ENCODE data around the gene MORN1. TPM values are rescaled to one million over a fixed set of nuclear protein-coding genes. Genes with fewer than 3 reads are reported as not detected.

MORN1 gene
- total and polyA plus RNA-seq, 9 of the 15 experiments (the other 6 are each of a cell fraction or from before 2014, with no cell fraction given), result 0.24 to 9.3 (median 4.2) TPM

GRCh38 chr1:2438641-2439040, 47.3 kb upstream of the MORN1 start:
- no peak for DNase-seq (ENCODE audit: extremely low read depth in 1 of 4, low spot score in 3 of 4)
- TF ChIP-seq ZBTB8A (IDR thresholded peaks at IDR 0.05; ENCODE audit: partially characterized antibody) (no peak), FOXK2 (conservative IDR thresholded peaks at IDR 0.05 in 1 of 2, IDR thresholded peaks at IDR 0.05 in 1 of 2; ENCODE audit: low read depth in 2 of 2) (no peak), NELFE (IDR thresholded peaks at IDR 0.05; ENCODE audit: insufficient read depth, insufficient read length) (no peak), KAT8 (IDR thresholded peaks at IDR 0.05; ENCODE audit: low read depth) (no peak), ATF6 (CRISPR knock-in tag; IDR thresholded peaks at IDR 0.05) (no peak), HNRNPL (IDR thresholded peaks at IDR 0.05; ENCODE audit: low read depth, low read length) (no peak), BRCA1 (IDR thresholded peaks at IDR 0.05) (no peak), BRCA1 (CRISPR knock-in tag; IDR thresholded peaks at IDR 0.05) (no peak), HBP1 (CRISPR knock-in tag; IDR thresholded peaks at IDR 0.05) (no peak), ZNF239 (CRISPR knock-in tag; IDR thresholded peaks at IDR 0.05) (no peak), ZNF316 (IDR thresholded peaks at IDR 0.05) (no peak), SP2 (IDR thresholded peaks at IDR 0.05; ENCODE audit: extremely low read depth, low read depth, low read length, poor library complexity, severe bottlenecking) (no peak), ZNF184 (CRISPR knock-in tag; IDR thresholded peaks at IDR 0.05) (no peak), MITF (IDR thresholded peaks at IDR 0.05) (no peak), ZNF282 (CRISPR knock-in tag; IDR thresholded peaks at IDR 0.05) (no peak), NRF1 (conservative IDR thresholded peaks at IDR 0.05 in 1 of 2, IDR thresholded peaks at IDR 0.05 in 1 of 2) (no peak)
- Histone ChIP-seq H3K27ac (ENCODE audit: extremely low read depth, low read depth, low read length) (no peak overlapping the region), H3K4me1 (replicated peaks in 1 of 2; ENCODE audit: control insufficient read depth in 2 of 2, insufficient read depth in 2 of 2, low read length in 2 of 2) (peaks cover 0 to 36% of the 10 kb centered on the region in 2 experiments; a peak in 1 of 5 replicates), H3K9ac (ENCODE audit: insufficient read depth in 1 of 2, low read depth in 2 of 2, low read length in 2 of 2) (no peak overlapping the region), H2AFZ (ENCODE audit: low read depth, low read length) (no peak overlapping the region), H4K20me1 (replicated peaks; ENCODE audit: control insufficient read depth, insufficient read depth, low read length) (no peaks in the 10 kb centered on the region; the same call in 1 of the 2 replicates), H3K36me3 (ENCODE audit: control insufficient read depth, insufficient read depth, low read length) (no peaks in the 10 kb centered on the region), H3K4me2 (ENCODE audit: insufficient read depth, low read length) (no peak overlapping the region), H3K9me3 (replicated peaks; ENCODE audit: control insufficient read depth, insufficient read depth, low read depth, low read length) (no peaks in the 10 kb centered on the region), H3K27me3 (ENCODE audit: control insufficient read depth in 2 of 2, insufficient read depth in 2 of 2, low read length in 2 of 2) (peaks cover 21 to 70% of the 10 kb centered on the region in 2 experiments; a peak in 4 of 5 replicates), H3K9me1 (ENCODE audit: control insufficient read depth, insufficient read depth, low read length) (no peaks in the 10 kb centered on the region), H3K4me3 (no peak overlapping the region), H3K79me2 (ENCODE audit: control insufficient read depth, insufficient read depth, low read length) (no peaks in the 10 kb centered on the region)
- CTCF ChIA-PET (ENCODE audit: low intra/inter-chr PET ratio), result no interaction called here
- intact Hi-C loops (cut with micrococcal nuclease) (no loop called here), in situ Hi-C loops (cut with MboI) (no loop called here)
- no peak for FAIRE-seq
- 3% methylated on average over 14 of the region's 14 CpGs for WGBS (ENCODE audit: insufficient coverage, low coverage, missing lambda C conversion rate)
- no TSS peak for BruUV-seq (replicated peaks)
- ATAC-seq, result no peak
- POLR2A ChIA-PET, result no interaction called here

All from K562 (cell line).